ENCODE measurements around the gene CDC42.

Gene CDC42

DNA sequence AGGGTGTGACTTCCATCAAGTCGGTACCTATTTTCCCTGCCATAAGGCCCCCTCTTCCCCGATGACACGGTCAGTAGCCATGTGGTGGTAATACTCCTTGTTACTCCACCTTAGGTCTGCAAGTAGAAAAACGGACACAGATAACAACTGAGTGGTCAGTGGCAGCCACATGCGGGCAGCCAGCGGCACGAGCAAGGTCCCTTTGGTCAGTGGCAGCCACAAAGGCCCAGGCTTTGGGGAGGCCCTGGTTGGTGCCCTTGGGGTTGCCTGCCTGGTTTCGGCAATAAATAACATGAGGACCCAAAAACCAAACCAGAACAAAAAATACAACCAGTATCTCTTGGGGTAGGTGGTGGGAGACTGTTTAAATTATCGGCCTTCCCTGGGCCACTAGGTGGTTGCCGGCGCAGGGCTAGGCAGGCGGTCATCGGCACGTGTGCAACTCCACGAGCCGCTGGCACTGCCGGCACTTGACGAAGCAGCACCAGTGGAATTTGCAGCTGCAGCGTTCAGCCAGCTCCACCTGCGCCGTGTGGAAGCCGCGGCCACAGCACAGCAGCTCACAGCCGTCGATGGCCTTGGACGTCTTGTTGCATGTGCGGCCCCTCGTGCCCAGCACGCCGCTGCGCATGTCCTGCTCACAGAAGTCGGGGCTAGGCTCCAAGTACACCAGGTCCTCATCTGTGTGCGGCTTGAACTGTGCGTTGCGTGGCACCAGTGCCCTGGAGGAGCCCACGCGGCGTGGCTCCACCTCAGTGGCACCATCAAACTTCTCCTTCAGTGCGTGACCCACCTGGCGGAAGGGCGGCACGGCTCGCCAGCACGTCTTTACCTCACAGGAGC, 67.3 kb downstream of the CDC42 start:
- no peak overlapping the region for H3K4me3 ChIP-seq (ENCODE audit: low read depth, low read length)
- TF ChIP-seq CTCF (IDR thresholded peaks at IDR 0.05; ENCODE audit: insufficient read depth, low read length, missing control alignments): no peak
- ChIA-PET CTCF (no interaction called here), POLR2A (no interaction called here)
- no peak for DNase-seq (ENCODE audit: low read depth, low spot score)

GRCh38 chr1:22120469-22120790, 67.9 kb downstream of the CDC42 start:
- H3K4me3 ChIP-seq (ENCODE audit: low read depth, low read length): no peak overlapping the region
- ChIA-PET CTCF (no interaction called here), POLR2A (no interaction called here)
- DNase-seq (ENCODE audit: low read depth, low spot score): no peak
- TF ChIP-seq CTCF (IDR thresholded peaks at IDR 0.05; ENCODE audit: insufficient read depth, low read length, missing control alignments): no peak

DNA sequence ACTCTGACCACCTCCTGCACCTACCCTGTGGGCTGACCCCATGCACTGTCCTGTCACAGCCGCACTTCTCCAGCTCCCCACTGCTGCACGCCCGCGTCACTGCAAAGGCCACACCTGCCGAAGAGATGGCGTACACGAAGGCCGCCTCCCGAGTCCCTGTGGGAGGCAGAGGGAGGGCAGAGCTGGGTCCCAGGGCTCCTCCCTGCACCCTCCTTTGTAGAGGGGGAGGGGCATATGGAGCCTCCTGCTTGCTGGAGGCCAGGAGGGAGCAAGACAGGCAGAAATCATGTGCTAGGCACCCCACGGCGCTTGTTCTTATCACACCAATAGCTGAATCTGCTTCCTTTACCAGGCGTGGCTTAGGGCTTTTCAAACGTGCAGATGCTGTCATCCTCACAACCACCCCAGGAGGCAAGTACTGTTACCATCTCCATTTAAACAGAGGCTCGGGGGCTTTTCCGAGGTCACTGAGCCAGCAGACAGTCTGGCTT, 69.0 kb downstream of the CDC42 start:
- DNase-seq (ENCODE audit: low read depth, low spot score): no peak
- ChIA-PET POLR2A (interaction anchor here (0.6 kb wide), 1 partner anchor 14 kb away, joined by 3 read pairs; no protein-coding TSS in a partner anchor), CTCF (interaction anchor here (0.7 to 3.5 kb wide), 4 partner anchors 11 to 294 kb away, joined by 3 to 13 read pairs (median 4); no protein-coding TSS in a partner anchor)
- H3K4me3 ChIP-seq (ENCODE audit: low read depth, low read length): no peak overlapping the region
- TF ChIP-seq CTCF (IDR thresholded peaks at IDR 0.05; ENCODE audit: insufficient read depth, low read length, missing control alignments): no peak

GRCh38 chr1:22122273-22123070, 70.0 kb downstream of the CDC42 start:
- no peak overlapping the region for H3K4me3 ChIP-seq (ENCODE audit: low read depth, low read length)
- TF ChIP-seq CTCF (IDR thresholded peaks at IDR 0.05; ENCODE audit: insufficient read depth, low read length, missing control alignments): no peak
- CTCF ChIA-PET: interaction anchor here (0.8 to 3.5 kb wide), 8 partner anchors 10 to 293 kb away, joined by 3 to 13 read pairs (median 4); no protein-coding TSS in a partner anchor
- POLR2A ChIA-PET: interaction anchor here (0.6 kb wide), 1 partner anchor 10 kb away, joined by 3 read pairs; no protein-coding TSS in a partner anchor
- DNase-seq (ENCODE audit: low read depth, low spot score): no peak

DNA sequence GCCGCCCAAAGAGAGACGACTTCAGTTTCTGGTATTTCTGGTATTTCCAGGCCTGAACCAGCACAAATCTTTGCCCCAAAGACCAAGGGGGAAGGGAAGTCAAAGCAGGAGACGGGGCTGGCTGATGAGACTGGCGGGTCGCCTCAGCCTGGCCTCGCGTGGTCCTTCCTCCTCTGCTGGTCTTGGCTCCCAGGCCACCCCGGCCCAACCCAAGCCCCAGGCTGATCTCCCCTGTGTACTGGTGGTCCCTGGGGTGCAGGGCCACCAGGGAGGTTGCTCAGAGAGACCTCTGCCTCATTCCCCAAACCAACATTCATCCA, 70.5 kb downstream of the CDC42 start:
- ChIA-PET CTCF (interaction anchor here (1.0 to 3.5 kb wide), 6 partner anchors 9 to 21 kb away, joined by 3 to 13 read pairs (median 3); no protein-coding TSS in a partner anchor), POLR2A (no interaction called here)
- H3K4me3 ChIP-seq (ENCODE audit: low read depth, low read length): no peak overlapping the region
- no peak for DNase-seq (ENCODE audit: low read depth, low spot score)
- no peak for TF ChIP-seq CTCF (IDR thresholded peaks at IDR 0.05; ENCODE audit: insufficient read depth, low read length, missing control alignments)

- no peak for TF ChIP-seq CTCF (IDR thresholded peaks at IDR 0.05; ENCODE audit: insufficient read depth, low read length, missing control alignments)
- no peak for DNase-seq (ENCODE audit: low read depth, low spot score)
- ChIA-PET POLR2A (no interaction called here), CTCF (interaction anchor here (1.0 to 3.5 kb wide), 4 partner anchors 8 to 18 kb away, joined by 3 to 13 read pairs (median 4); no protein-coding TSS in a partner anchor)
- no peak overlapping the region for H3K4me3 ChIP-seq (ENCODE audit: low read depth, low read length)
Observed at GRCh38 chr1:22123901-22124404, 71.4 kb downstream of the CDC42 start.

Measured in AG04449 (cell line).